SK-N-MC (cell line): ENCODE data around the gene POFUT2.

ENCODE experiments used
- EZH2 ChIP-seq: fragments of 200-600 bp; sonication (generic); IDR thresholded peaks from one replicate; pipeline ENCODE4 v1.6.1; 2017; ENCODE audit warnings: antibody characterized with exemption
- FOXP2 ChIP-seq: optimal IDR thresholded peaks from 2 replicates; pipeline ENCODE3; 2011; ENCODE audit warnings: mild to moderate bottlenecking, moderate library complexity; ENCODE audit not compliant: insufficient read depth; ENCODE audit errors: extremely low read length, control extremely low read depth
- POLR2AphosphoS5 ChIP-seq: IDR thresholded peaks from 2 replicates; pipeline ENCODE4 v1.6.1; 2012; ENCODE audit warnings: mild to moderate bottlenecking, low read depth, low read length, borderline replicate concordance

- TF ChIP-seq EZH2 (no peak), POLR2AphosphoS5 (no peak), FOXP2 (no peak)
These were observed 32.7 kb upstream of the POFUT2 start for GRCh38 chr21:45320261-45321025.
